Muscle layer of duodenum (tissue), 2 donors: ENCODE measurements around the gene SLC16A7.

Experiments
- H3K27ac ChIP-seq: one replicate; pipeline ENCODE4 v1.7.0; 2013; ENCODE audit warnings: mild to moderate bottlenecking, low read length
- H3K27me3 ChIP-seq: one replicate; pipeline ENCODE4 v1.7.0; 2013; ENCODE audit warnings: low read depth, mild to moderate bottlenecking, control low read depth, low read length
- H3K36me3 ChIP-seq, 2 donors: one replicate each; pipeline ENCODE4 v1.7.0; 2013; ENCODE audit warnings: low read length in 2 of 2, control low read depth in 1 of 2, mild to moderate bottlenecking in 1 of 2; ENCODE audit not compliant: insufficient read depth in 2 of 2, control insufficient read depth in 1 of 2
- H3K4me1 ChIP-seq, 2 donors: one replicate each; pipeline ENCODE4 v1.7.0; 2013; ENCODE audit warnings: low read length in 2 of 2, mild to moderate bottlenecking in 2 of 2, control low read depth in 1 of 2, moderate library complexity in 1 of 2; ENCODE audit not compliant: insufficient read depth in 2 of 2, control insufficient read depth in 1 of 2
- H3K4me3 ChIP-seq, 2 donors: one replicate each; pipeline ENCODE4 v1.7.0; 2013; ENCODE audit warnings: low read length in 2 of 2, low read depth in 1 of 2, mild to moderate bottlenecking in 1 of 2
- H3K9me3 ChIP-seq, 2 donors: one replicate each; pipeline ENCODE4 v1.7.0; 2013; ENCODE audit warnings: low read length in 2 of 2, control low read depth in 1 of 2, mild to moderate bottlenecking in 1 of 2; ENCODE audit not compliant: control insufficient read depth in 1 of 2
- donor health status: healthy.

SLC16A7 gene

DNA sequence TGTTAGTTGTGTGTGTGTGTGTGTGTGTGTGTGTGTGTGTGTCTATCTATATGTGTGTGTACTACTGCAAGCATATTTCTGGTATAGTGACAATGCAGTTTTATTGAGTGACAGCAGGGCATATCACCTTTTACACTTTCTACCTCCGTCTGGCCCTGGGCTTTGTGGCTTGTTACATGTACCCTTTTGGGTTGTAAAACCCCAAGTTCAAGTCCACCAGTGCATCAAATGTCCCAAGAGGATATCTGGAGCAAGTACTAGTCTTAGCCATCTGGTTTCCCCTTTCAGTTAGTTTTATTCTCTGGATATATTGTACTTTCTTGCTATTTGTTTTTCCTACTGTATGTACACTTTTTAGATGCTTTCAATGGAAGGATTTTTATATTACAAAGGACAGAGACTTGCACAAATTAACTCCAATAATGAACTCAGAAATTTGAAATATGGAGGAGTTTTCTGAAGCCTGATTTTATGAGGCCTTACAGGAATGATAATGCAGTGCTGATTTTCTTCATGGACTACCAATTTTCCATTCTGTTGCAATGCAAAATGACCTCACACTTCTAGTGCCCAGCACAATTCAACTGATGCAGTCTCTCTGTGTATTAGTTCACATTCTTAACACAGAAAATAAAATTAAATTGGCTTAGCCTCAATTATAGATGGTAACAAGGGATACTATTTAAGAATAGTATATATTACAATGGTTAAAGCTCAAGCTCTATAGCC is 29.1 kb downstream of the SLC16A7 start:
- Histone ChIP-seq H3K27ac (no peak overlapping the region), H3K27me3 (no peaks in the 10 kb centered on the region), H3K4me1 (peaks cover 0 to 6% of the 10 kb centered on the region in 2 donors), H3K9me3 (no peaks in the 10 kb centered on the region), H3K4me3 (no peak overlapping the region), H3K36me3 (no peaks in the 10 kb centered on the region)

GRCh38 chr12:59626382-59626781 is 30.6 kb downstream of the SLC16A7 start:
- H3K27me3 ChIP-seq = no peaks in the 10 kb centered on the region
- H3K36me3 ChIP-seq = no peaks in the 10 kb centered on the region
- no peaks in the 10 kb centered on the region for H3K9me3 ChIP-seq
- H3K4me1 ChIP-seq = peaks cover 0 to 6% of the 10 kb centered on the region in 2 donors
- H3K27ac ChIP-seq = no peak overlapping the region
- H3K4me3 ChIP-seq = no peak overlapping the region

GRCh38 chr12:59627582-59627981 is 31.8 kb downstream of the SLC16A7 start:
- no peaks in the 10 kb centered on the region for H3K9me3 ChIP-seq
- no peaks in the 10 kb centered on the region for H3K36me3 ChIP-seq
- no peak overlapping the region for H3K27ac ChIP-seq
- H3K4me1 ChIP-seq = peaks cover 0 to 6% of the 10 kb centered on the region in 2 donors
- no peaks in the 10 kb centered on the region for H3K27me3 ChIP-seq
- no peak overlapping the region for H3K4me3 ChIP-seq

DNA sequence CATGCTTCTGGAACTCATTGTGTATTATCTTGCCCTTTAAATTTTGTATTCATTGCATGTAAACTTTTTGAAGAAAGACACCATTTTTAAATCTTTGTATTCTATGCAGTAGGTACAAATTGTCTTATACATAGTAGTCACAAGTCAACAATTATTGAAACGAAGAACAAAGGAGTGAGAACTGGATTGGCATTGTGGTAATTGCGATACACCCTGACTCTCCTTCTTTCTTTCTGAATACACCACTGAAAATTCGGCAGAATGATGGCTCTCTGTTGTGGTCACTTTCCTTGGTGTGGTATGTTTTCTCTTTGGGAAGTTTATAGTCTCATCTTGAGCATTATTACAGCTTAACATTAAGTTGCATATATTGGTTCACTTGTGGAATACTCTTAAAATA is 34.1 kb downstream of the SLC16A7 start:
- Histone ChIP-seq H3K36me3 (no peaks in the 10 kb centered on the region), H3K9me3 (no peaks in the 10 kb centered on the region), H3K4me3 (no peak overlapping the region), H3K27ac (no peak overlapping the region), H3K27me3 (no peaks in the 10 kb centered on the region), H3K4me1 (peaks cover 0 to 6% of the 10 kb centered on the region in 2 donors)

- Histone ChIP-seq H3K4me1 (no peaks in the 10 kb centered on the region), H3K27ac (no peak overlapping the region), H3K9me3 (no peaks in the 10 kb centered on the region), H3K36me3 (no peaks in the 10 kb centered on the region), H3K27me3 (no peaks in the 10 kb centered on the region), H3K4me3 (no peak overlapping the region)
Measured at GRCh38 chr12:59632408-59632807, 36.6 kb downstream of the SLC16A7 start.

- Histone ChIP-seq H3K36me3 (no peaks in the 10 kb centered on the region), H3K9me3 (no peaks in the 10 kb centered on the region), H3K4me3 (no peak overlapping the region), H3K27me3 (no peaks in the 10 kb centered on the region), H3K27ac (no peak overlapping the region), H3K4me1 (no peaks in the 10 kb centered on the region)
Measured at GRCh38 chr12:59634254-59634653, 38.4 kb downstream of the SLC16A7 start.

- Histone ChIP-seq H3K4me3 (no peak overlapping the region), H3K36me3 (no peaks in the 10 kb centered on the region), H3K9me3 (no peaks in the 10 kb centered on the region), H3K27ac (no peak overlapping the region), H3K4me1 (no peaks in the 10 kb centered on the region), H3K27me3 (no peaks in the 10 kb centered on the region)
Measured at GRCh38 chr12:59636945-59637691, 41.3 kb downstream of the SLC16A7 start.

GRCh38 chr12:59637692-59638070 is 41.9 kb downstream of the SLC16A7 start:
- H3K9me3 ChIP-seq = no peaks in the 10 kb centered on the region
- H3K27me3 ChIP-seq = no peaks in the 10 kb centered on the region
- H3K27ac ChIP-seq = no peak overlapping the region
- no peaks in the 10 kb centered on the region for H3K36me3 ChIP-seq
- no peak overlapping the region for H3K4me3 ChIP-seq
- no peaks in the 10 kb centered on the region for H3K4me1 ChIP-seq

- Histone ChIP-seq H3K27me3 (no peaks in the 10 kb centered on the region), H3K9me3 (no peaks in the 10 kb centered on the region), H3K27ac (no peak overlapping the region), H3K36me3 (peaks cover 0 to 12% of the 10 kb centered on the region in 2 donors), H3K4me1 (no peaks in the 10 kb centered on the region), H3K4me3 (no peak overlapping the region)
Measured at GRCh38 chr12:59643550-59643949, 47.7 kb downstream of the SLC16A7 start.

GRCh38 chr12:59645242-59645641 is 49.4 kb downstream of the SLC16A7 start:
- Histone ChIP-seq H3K4me3 (no peak overlapping the region), H3K9me3 (no peaks in the 10 kb centered on the region), H3K27me3 (no peaks in the 10 kb centered on the region), H3K36me3 (peaks cover 0 to 12% of the 10 kb centered on the region in 2 donors), H3K27ac (no peak overlapping the region), H3K4me1 (no peaks in the 10 kb centered on the region)

DNA sequence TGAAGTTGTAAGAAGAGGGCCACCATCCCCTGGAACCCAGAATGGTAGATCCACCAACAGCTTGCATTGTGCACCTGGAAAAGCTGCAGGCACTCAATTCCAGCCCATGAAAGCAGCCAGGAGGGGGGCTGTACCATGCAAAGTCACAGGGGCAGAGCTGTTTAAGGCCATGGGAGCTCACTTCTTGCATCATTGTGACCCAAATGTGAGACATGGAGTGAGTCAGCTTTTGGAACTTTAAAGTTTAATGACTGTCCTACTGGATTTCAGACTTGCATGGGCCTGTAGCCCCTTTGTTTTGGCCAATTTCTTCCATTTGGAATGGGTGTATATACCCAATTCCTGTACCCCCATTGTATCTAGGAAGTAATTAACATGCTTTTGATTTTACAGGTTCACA is 50.8 kb downstream of the SLC16A7 start:
- Histone ChIP-seq H3K9me3 (no peaks in the 10 kb centered on the region), H3K4me3 (no peak overlapping the region), H3K27me3 (no peaks in the 10 kb centered on the region), H3K27ac (no peak overlapping the region), H3K4me1 (peaks cover 0 to 5% of the 10 kb centered on the region in 2 donors), H3K36me3 (peaks cover 0 to 12% of the 10 kb centered on the region in 2 donors)
